Chondrocyte (in vitro differentiated cells): ENCODE results near the gene PTGFRN. TPM values are rescaled to one million over a fixed set of nuclear protein-coding genes. Genes with fewer than 3 reads are reported as not detected.

ENCODE experiments used
- DNase-seq: peaks from one replicate; pipeline ENCODE4 v3.0.0; 2021; ENCODE audit warnings: mixed read lengths, low spot score
- H3K27ac Mint-ChIP-seq: one replicate; pipeline ENCODE4 v1.8.0; 2021; ENCODE audit warnings: mild to moderate bottlenecking, moderate library complexity, mixed read lengths; ENCODE audit not compliant: unreplicated experiment
- H3K27me3 Mint-ChIP-seq: 2 replicates; pipeline ENCODE4 v1.8.0; 2021; ENCODE audit warnings: low read depth, mixed read lengths
- H3K36me3 Mint-ChIP-seq: 2 replicates; pipeline ENCODE4 v1.8.0; 2021; ENCODE audit warnings: low read depth, mixed read lengths
- H3K4me1 Mint-ChIP-seq: 2 replicates; pipeline ENCODE4 v1.8.0; 2021; ENCODE audit warnings: low read depth, mild to moderate bottlenecking, mixed read lengths
- H3K4me3 Mint-ChIP-seq: one replicate; pipeline ENCODE4 v1.8.0; 2021; ENCODE audit warnings: mild to moderate bottlenecking, moderate library complexity, mixed read lengths; ENCODE audit not compliant: unreplicated experiment
- H3K9me3 Mint-ChIP-seq: 2 replicates; pipeline ENCODE4 v1.8.0; 2021; ENCODE audit warnings: low read depth, mixed read lengths
- total RNA-seq: library from RNA; stranded (reverse); gene quantifications from 3 replicates; pipeline ENCODE4 v1.2.1, GENCODE V29; 2021
- TF ChIP-seq, protein P1 (sequence below): fragments of 200-600 bp; sonication (generic); IDR thresholded peaks from 2 replicates; pipeline ENCODE4 v1.5.0; 2021; ENCODE audit warnings: antibody characterized with exemption, mild to moderate bottlenecking, moderate library complexity

The PTGFRN gene
- total RNA-seq, 1 donor from 2014 or later: 117 TPM

DNA sequence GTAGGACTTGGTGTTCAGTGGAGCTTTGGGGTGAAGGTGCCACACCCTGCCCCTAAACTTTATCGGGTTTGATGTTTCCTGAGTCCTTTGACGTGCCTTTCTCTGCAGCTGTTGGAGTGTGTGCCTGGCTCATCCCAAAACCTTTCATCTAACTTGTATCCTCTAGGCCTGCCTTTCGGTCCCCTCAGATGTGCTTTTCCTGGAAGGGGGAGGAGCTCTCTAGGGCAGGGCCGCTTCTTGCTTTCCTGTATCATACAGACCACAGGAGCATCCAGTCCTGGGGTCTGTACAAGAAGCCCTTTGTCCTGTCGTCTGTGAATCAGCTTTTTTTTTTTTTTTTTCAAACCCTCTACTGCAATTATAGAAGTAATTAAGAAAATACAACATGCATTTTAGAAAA lies 35.7 kb downstream of the PTGFRN start:
- no peak for DNase-seq
- H3K4me1 Mint-ChIP-seq: peaks cover 19% of the 10 kb centered on the region
- peaks cover 23% of the 10 kb centered on the region for H3K36me3 Mint-ChIP-seq
- no peak overlapping the region for H3K4me3 Mint-ChIP-seq
- no peaks in the 10 kb centered on the region for H3K27me3 Mint-ChIP-seq
- H3K9me3 Mint-ChIP-seq: no peaks in the 10 kb centered on the region
- no peak overlapping the region for H3K27ac Mint-ChIP-seq
- TF ChIP-seq, protein P1, sequence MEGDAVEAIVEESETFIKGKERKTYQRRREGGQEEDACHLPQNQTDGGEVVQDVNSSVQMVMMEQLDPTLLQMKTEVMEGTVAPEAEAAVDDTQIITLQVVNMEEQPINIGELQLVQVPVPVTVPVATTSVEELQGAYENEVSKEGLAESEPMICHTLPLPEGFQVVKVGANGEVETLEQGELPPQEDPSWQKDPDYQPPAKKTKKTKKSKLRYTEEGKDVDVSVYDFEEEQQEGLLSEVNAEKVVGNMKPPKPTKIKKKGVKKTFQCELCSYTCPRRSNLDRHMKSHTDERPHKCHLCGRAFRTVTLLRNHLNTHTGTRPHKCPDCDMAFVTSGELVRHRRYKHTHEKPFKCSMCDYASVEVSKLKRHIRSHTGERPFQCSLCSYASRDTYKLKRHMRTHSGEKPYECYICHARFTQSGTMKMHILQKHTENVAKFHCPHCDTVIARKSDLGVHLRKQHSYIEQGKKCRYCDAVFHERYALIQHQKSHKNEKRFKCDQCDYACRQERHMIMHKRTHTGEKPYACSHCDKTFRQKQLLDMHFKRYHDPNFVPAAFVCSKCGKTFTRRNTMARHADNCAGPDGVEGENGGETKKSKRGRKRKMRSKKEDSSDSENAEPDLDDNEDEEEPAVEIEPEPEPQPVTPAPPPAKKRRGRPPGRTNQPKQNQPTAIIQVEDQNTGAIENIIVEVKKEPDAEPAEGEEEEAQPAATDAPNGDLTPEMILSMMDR: no peak

DNA sequence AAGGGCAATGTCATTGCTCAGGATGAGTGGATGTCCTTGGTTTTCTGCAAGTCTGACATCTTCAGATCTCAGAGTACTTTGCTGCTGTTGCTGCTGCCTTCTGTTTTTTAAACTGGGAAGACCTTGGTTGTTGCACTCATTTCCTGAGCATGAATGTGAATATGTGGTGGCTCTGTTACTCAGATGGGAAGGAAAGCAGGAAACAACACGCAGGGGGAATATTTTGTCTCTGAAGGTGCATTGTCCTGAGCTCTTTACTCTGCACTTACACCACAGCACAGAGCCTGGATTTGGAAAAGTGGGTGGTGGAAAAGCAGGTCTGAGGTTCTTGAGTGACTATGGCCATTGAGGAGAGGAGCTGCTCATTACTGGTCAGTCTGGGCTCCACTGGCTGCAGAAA lies 36.3 kb downstream of the PTGFRN start:
- peaks cover 20% of the 10 kb centered on the region for H3K4me1 Mint-ChIP-seq
- TF ChIP-seq, protein P1: no peak
- H3K4me3 Mint-ChIP-seq: no peak overlapping the region
- H3K36me3 Mint-ChIP-seq: peaks cover 25% of the 10 kb centered on the region
- no peak for DNase-seq
- no peaks in the 10 kb centered on the region for H3K9me3 Mint-ChIP-seq
- no peak overlapping the region for H3K27ac Mint-ChIP-seq
- no peaks in the 10 kb centered on the region for H3K27me3 Mint-ChIP-seq

DNA sequence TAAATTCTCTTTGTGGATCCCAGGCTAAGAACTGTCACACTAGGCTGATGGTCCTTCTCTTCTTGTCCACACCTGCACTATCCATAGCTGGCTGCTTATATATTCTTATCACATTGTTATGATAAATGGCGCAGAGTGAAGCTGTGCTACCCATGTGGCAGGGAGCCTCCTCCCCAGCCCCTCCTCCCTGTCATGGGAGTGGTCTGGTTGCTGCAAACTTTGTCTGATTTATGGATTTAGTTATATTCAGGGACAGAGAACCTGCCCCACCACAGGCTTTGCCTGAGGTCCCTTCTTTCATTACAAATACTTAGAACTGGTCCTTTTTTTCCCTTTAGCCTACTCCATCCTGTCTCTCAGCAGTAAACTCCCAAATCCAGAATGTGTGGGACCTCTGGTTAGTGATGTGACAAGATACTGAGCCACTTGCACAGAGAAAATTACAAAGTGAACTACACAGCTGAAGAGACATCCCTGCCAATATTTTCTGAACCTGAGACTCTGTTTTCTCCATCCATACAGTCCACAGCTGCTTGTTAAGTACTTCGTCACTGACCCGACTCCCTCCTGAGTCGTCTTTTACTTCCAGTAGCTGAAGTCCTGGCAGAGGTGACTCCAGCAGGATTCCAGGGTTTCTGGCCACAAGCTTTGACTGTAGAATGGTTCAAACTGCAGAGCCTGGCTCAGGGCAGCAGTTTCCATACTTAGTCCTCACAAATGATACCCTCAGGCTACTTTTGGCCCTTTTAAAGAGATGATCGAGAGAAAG lies 37.6 kb downstream of the PTGFRN start:
- peaks cover 26% of the 10 kb centered on the region for H3K36me3 Mint-ChIP-seq
- TF ChIP-seq, protein P1: no peak
- no peak overlapping the region for H3K4me3 Mint-ChIP-seq
- H3K4me1 Mint-ChIP-seq: peaks cover 20% of the 10 kb centered on the region
- no peaks in the 10 kb centered on the region for H3K9me3 Mint-ChIP-seq
- no peaks in the 10 kb centered on the region for H3K27me3 Mint-ChIP-seq
- no peak overlapping the region for H3K27ac Mint-ChIP-seq
- DNase-seq: no peak

DNA sequence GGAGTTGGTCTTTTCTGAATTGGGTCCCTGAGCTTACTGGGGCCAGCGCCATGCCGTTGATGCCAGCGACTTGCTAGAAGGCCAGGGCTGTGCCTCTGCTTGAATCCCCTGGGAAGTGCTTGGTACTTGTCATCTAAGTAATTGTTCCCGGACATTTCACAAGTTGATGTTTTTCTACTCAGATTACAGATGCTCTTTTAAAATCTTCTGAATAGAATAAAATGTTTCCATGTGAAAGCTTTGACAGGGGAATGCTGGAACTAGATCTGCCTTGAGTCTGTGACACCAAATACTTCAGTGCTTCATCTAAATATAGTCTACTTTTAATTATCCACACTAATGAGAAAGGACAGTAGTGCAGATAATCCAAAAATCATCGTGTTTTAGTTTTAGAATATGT lies 38.3 kb downstream of the PTGFRN start:
- TF ChIP-seq, protein P1: no peak
- Mint-ChIP-seq H3K36me3 (peaks cover 23% of the 10 kb centered on the region), H3K27ac (no peak overlapping the region), H3K4me3 (no peak overlapping the region), H3K27me3 (no peaks in the 10 kb centered on the region), H3K9me3 (no peaks in the 10 kb centered on the region), H3K4me1 (peaks cover 20% of the 10 kb centered on the region)
- no peak for DNase-seq

DNA sequence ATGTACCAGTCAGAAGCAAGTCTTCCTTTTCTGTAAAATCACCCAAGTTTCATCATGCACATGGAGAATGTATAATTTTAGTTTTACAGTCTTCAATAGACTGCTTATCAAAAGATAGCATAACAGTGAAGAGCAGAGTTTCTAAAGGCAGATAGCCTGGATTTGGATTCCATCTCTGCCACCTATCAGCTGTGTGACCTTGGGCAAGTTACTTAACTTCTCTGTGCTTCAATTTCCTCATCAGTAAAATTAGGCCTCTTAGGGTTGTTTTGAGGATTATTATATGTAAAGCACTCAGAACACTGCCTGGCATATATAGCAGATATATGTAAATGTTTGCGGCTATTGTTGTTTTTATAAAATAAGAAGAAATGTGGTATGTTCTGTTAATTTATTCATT lies 38.9 kb downstream of the PTGFRN start:
- DNase-seq: no peak
- H3K36me3 Mint-ChIP-seq: peaks cover 23% of the 10 kb centered on the region
- H3K4me1 Mint-ChIP-seq: peaks cover 20% of the 10 kb centered on the region
- H3K9me3 Mint-ChIP-seq: no peaks in the 10 kb centered on the region
- H3K27ac Mint-ChIP-seq: no peak overlapping the region
- H3K4me3 Mint-ChIP-seq: no peak overlapping the region
- TF ChIP-seq, protein P1: no peak
- H3K27me3 Mint-ChIP-seq: no peaks in the 10 kb centered on the region
